Neural crest cell (in vitro differentiated cells): Measurements from ENCODE around the gene TBC1D2B. TPM values are rescaled to one million over a fixed set of nuclear protein-coding genes. Genes with fewer than 3 reads are reported as not detected.

ENCODE experiments used
- DNase-seq: peaks from one replicate; pipeline ENCODE4 v3.0.0; 2021; ENCODE audit warnings: low read depth, mixed read lengths, low spot score
- H3K27ac Mint-ChIP-seq: one replicate; pipeline ENCODE4 v1.8.0; 2021; ENCODE audit warnings: mild to moderate bottlenecking, mixed read lengths; ENCODE audit not compliant: unreplicated experiment
- H3K27me3 Mint-ChIP-seq: 2 replicates; pipeline ENCODE4 v1.8.0; 2021; ENCODE audit warnings: low read depth, mild to moderate bottlenecking, mixed read lengths
- H3K36me3 Mint-ChIP-seq: 2 replicates; pipeline ENCODE4 v1.8.0; 2021; ENCODE audit warnings: low read depth, mild to moderate bottlenecking, mixed read lengths
- H3K4me1 Mint-ChIP-seq: 2 replicates; pipeline ENCODE4 v1.8.0; 2021; ENCODE audit warnings: mixed read lengths
- H3K4me3 Mint-ChIP-seq: one replicate; pipeline ENCODE4 v1.8.0; 2021; ENCODE audit warnings: mild to moderate bottlenecking, mixed read lengths
- H3K9me3 Mint-ChIP-seq: 2 replicates; pipeline ENCODE4 v1.8.0; 2021; ENCODE audit warnings: mixed read lengths
- total RNA-seq: library from RNA; stranded (reverse); gene quantifications from 2 replicates; pipeline ENCODE4 v1.2.1, GENCODE V29; 2021
- TF ChIP-seq, protein P1 (sequence below): fragments of 200-600 bp; sonication (generic); conservative IDR thresholded peaks from 2 replicates; pipeline ENCODE4 v1.5.0; 2021; ENCODE audit warnings: antibody characterized with exemption, mild to moderate bottlenecking

Gene TBC1D2B
- total RNA-seq, 1 donor from 2014 or later: 21.8 TPM

GRCh38 chr15:78102211-78102610 lies 24.7 kb upstream of the TBC1D2B start:
- TF ChIP-seq, protein P1, sequence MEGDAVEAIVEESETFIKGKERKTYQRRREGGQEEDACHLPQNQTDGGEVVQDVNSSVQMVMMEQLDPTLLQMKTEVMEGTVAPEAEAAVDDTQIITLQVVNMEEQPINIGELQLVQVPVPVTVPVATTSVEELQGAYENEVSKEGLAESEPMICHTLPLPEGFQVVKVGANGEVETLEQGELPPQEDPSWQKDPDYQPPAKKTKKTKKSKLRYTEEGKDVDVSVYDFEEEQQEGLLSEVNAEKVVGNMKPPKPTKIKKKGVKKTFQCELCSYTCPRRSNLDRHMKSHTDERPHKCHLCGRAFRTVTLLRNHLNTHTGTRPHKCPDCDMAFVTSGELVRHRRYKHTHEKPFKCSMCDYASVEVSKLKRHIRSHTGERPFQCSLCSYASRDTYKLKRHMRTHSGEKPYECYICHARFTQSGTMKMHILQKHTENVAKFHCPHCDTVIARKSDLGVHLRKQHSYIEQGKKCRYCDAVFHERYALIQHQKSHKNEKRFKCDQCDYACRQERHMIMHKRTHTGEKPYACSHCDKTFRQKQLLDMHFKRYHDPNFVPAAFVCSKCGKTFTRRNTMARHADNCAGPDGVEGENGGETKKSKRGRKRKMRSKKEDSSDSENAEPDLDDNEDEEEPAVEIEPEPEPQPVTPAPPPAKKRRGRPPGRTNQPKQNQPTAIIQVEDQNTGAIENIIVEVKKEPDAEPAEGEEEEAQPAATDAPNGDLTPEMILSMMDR: no peak
- Mint-ChIP-seq H3K27ac (peak overlapping the region; percentile 19), H3K36me3 (no peaks in the 10 kb centered on the region), H3K9me3 (no peaks in the 10 kb centered on the region), H3K27me3 (no peaks in the 10 kb centered on the region), H3K4me3 (no peak overlapping the region), H3K4me1 (no peaks in the 10 kb centered on the region)
- DNase-seq: no peak

DNA sequence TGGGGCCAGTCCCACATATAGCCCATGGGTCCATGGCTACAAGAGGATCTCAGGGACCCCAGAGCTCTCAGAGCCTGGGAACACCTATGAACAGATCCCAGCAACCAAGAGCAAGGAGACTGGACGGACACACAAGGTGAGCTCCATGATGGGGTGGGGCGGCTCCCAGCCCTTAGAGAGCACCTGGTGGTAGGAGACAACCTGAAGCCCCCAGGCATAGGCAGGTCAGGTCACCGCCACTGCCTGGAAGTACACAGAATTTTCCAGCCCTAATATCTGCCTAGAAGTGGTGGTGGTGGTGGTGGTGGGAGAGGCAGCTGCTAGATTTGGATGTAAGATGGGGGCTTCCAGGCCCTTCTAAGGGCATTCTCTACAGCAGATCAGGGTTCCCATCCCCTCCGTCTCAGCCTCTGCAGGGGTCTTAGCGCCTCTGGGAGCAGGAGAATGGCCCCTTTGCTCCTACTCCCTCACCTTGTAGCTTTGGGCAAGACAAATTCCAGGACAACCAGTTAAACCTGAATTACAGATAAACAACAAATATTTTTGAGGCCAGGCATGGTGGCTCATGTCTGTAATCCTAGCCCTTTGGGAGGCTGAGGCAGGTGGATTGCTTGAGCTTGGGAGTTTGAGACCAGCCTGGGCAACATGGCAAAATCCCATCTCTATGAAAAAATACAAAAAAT lies 24.1 kb upstream of the TBC1D2B start:
- Mint-ChIP-seq H3K27ac (no peak overlapping the region), H3K36me3 (no peaks in the 10 kb centered on the region), H3K4me3 (no peak overlapping the region), H3K4me1 (no peaks in the 10 kb centered on the region), H3K9me3 (no peaks in the 10 kb centered on the region), H3K27me3 (no peaks in the 10 kb centered on the region)
- DNase-seq: no peak
- TF ChIP-seq, protein P1: no peak

DNA sequence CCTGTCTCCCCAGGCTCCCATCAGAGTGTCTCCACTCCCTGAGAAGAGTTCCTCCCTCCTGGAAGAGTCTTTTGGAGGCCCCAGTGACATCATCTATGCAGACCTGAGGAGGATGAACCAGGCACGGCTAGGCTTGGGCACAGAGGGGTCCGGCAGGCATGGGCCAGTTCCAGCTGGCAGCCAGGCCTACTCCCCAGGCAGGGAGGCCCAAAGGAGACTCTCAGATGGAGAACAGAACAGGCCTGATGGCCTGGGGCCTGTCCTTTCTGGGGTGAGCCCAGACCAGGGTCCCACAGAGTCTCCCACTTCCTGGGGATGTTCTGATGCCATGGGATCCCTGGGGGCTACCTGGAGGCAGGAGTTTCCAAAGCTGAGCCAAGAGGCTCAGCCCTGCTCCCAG lies 23.4 kb upstream of the TBC1D2B start:
- TF ChIP-seq, protein P1: no peak
- H3K36me3 Mint-ChIP-seq: no peaks in the 10 kb centered on the region
- H3K4me3 Mint-ChIP-seq: no peak overlapping the region
- no peaks in the 10 kb centered on the region for H3K27me3 Mint-ChIP-seq
- H3K9me3 Mint-ChIP-seq: no peaks in the 10 kb centered on the region
- no peak for DNase-seq
- no peak overlapping the region for H3K27ac Mint-ChIP-seq
- no peaks in the 10 kb centered on the region for H3K4me1 Mint-ChIP-seq

DNA sequence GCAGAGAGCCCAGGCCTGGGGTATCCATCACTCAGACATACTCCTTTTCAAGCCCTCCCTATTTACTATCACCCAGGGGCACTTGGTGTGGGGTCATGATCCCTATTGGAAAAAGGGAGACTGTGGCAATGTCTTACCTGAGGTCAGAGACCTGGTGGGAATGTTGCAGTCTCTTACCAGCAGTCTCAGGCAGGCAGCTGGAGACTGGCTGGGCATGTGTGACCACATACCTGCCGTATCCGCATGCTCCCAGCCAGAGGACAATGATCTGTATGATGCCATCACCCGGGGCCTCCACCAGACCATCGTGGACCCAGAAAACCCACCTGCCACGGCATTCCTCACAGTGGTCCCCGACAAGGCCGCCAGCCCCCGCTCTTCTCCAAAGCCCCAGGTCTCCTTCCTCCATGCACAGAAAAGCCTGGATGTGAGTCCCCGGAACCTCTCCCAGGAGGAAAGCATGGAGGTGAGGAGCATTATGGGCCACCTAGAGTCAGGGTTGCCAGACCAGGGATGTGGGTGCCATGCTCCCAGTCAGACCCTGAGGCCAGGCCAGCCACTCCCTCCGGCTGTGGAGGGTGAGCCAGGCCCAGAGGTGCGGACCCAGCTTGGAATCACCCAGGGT lies 20.7 kb upstream of the TBC1D2B start:
- no peak for DNase-seq
- Mint-ChIP-seq H3K36me3 (no peaks in the 10 kb centered on the region), H3K4me1 (no peaks in the 10 kb centered on the region), H3K4me3 (no peak overlapping the region), H3K9me3 (no peaks in the 10 kb centered on the region), H3K27ac (no peak overlapping the region), H3K27me3 (peaks cover 2% of the 10 kb centered on the region)
- TF ChIP-seq, protein P1: no peak

DNA sequence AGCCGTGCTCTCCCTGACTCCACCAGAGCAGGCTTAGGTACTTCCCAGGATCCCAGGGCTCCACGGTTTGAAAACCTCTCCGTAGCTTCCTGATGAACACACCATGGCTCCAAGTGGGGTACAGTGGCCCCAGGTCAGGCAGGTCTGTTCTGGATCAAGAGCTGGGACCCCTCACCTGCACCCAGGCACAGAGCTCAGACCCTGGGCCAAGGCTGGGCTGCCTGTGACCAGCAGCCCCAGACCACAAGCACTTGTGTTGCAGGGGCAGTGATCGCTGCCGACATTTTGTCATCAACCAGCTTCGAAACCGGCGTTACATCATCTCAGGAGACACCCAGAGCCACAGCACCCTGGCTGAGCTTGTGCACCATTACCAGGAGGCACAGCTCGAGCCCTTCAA lies 20.2 kb upstream of the TBC1D2B start:
- Mint-ChIP-seq H3K4me1 (no peaks in the 10 kb centered on the region), H3K36me3 (no peaks in the 10 kb centered on the region), H3K4me3 (no peak overlapping the region), H3K9me3 (no peaks in the 10 kb centered on the region), H3K27ac (peak overlapping the region; percentile 12), H3K27me3 (peaks cover 2% of the 10 kb centered on the region)
- DNase-seq: no peak
- TF ChIP-seq, protein P1: no peak
